HG03442 (cell line): ENCODE data around the gene THUMPD1.
"Not testable (repeated sequence)": the region's sequence is repeated elsewhere in the genome, so short reads cannot be mapped to it uniquely, and the experiment has no call there.

Experiments
- ATAC-seq: cut with Tn5 transposase; IDR thresholded peaks from one replicate; pipeline ENCODE4 v1.9.1; 2021; ENCODE audit warnings: mild to moderate bottlenecking, moderate library complexity; ENCODE audit not compliant: unreplicated experiment

The THUMPD1 gene

GRCh38 chr16:20741554-20742285 lies at the start of gene THUMPD1:
Gene THUMPD1 (minus strand): TSS chr16:20741818. CDS start chr16:20741739, 79 bp downstream.
- peak; percentile 90 for ATAC-seq

GRCh38 chr16:20789130-20789529 lies 47.5 kb upstream of the THUMPD1 start:
- ATAC-seq: no peak

GRCh38 chr16:20784204-20784603 lies 42.6 kb upstream of the THUMPD1 start:
- no peak for ATAC-seq

GRCh38 chr16:20782470-20782869 lies 40.9 kb upstream of the THUMPD1 start:
- ATAC-seq: no peak

- ATAC-seq: no peak
These were observed 40.1 kb upstream of the THUMPD1 start for GRCh38 chr16:20781697-20782096.

GRCh38 chr16:20774703-20775362 lies 33.2 kb upstream of the THUMPD1 start:
- no peak for ATAC-seq

GRCh38 chr16:20773679-20774078 lies 32.1 kb upstream of the THUMPD1 start:
- no peak for ATAC-seq

- ATAC-seq: no peak
These were observed 27.2 kb upstream of the THUMPD1 start for GRCh38 chr16:20768818-20769217.

GRCh38 chr16:20768121-20768520 lies 26.5 kb upstream of the THUMPD1 start:
- no peak for ATAC-seq

- no peak for ATAC-seq
These were observed 26.0 kb upstream of the THUMPD1 start for GRCh38 chr16:20767577-20767976.

GRCh38 chr16:20766294-20766693 lies 24.7 kb upstream of the THUMPD1 start:
- ATAC-seq: no peak

- ATAC-seq: no peak
These were observed 24.1 kb upstream of the THUMPD1 start for GRCh38 chr16:20765732-20766131.

- not testable (repeated sequence) for ATAC-seq
These were observed 22.8 kb upstream of the THUMPD1 start for GRCh38 chr16:20764448-20764847.

GRCh38 chr16:20763461-20764232 lies 22.0 kb upstream of the THUMPD1 start, which contains the start of gene ACSM3:
Gene ACSM3 (plus strand): TSS chr16:20764014. CDS start chr16:20770035, 6,021 bp downstream.
- peak; percentile 97 for ATAC-seq

GRCh38 chr16:20762404-20763123 lies 20.9 kb upstream of the THUMPD1 start:
- ATAC-seq: no peak

GRCh38 chr16:20761175-20761574 lies 19.6 kb upstream of the THUMPD1 start:
- ATAC-seq: no peak

- ATAC-seq: no peak
These were observed 18.7 kb upstream of the THUMPD1 start for GRCh38 chr16:20760346-20760745.

- not testable (repeated sequence) for ATAC-seq
These were observed 14.2 kb upstream of the THUMPD1 start for GRCh38 chr16:20755799-20756198.

- no peak for ATAC-seq
These were observed 13.6 kb upstream of the THUMPD1 start for GRCh38 chr16:20755238-20755637.

- no peak for ATAC-seq
These were observed 12.1 kb upstream of the THUMPD1 start for GRCh38 chr16:20753727-20754126.

GRCh38 chr16:20750558-20750957 lies 8.9 kb upstream of the THUMPD1 start:
- no peak for ATAC-seq
